Subcutaneous abdominal adipose tissue (tissue), 5 donors: ENCODE results near the gene MAML3.

Source experiments
- H3K27ac ChIP-seq: one replicate; pipeline ENCODE4 v1.7.0; 2013; ENCODE audit warnings: low read depth, mild to moderate bottlenecking, inconsistent platforms, low read length, moderate library complexity
- H3K27me3 ChIP-seq, 5 donors: one replicate each; pipeline ENCODE4 v1.7.0; 2013; ENCODE audit warnings: low read length in 5 of 5, inconsistent platforms in 1 of 5; ENCODE audit not compliant: control insufficient read depth in 5 of 5, insufficient read depth in 4 of 5
- H3K36me3 ChIP-seq, 5 donors: one replicate each; pipeline ENCODE4 v1.7.0; 2013; ENCODE audit warnings: low read length in 5 of 5; ENCODE audit not compliant: control insufficient read depth in 5 of 5, insufficient read depth in 5 of 5
- H3K4me1 ChIP-seq, 5 donors: one replicate each; pipeline ENCODE4 v1.7.0; 2013; ENCODE audit warnings: low read length in 5 of 5, mild to moderate bottlenecking in 3 of 5, moderate library complexity in 1 of 5; ENCODE audit not compliant: control insufficient read depth in 5 of 5, insufficient read depth in 5 of 5
- H3K4me3 ChIP-seq, 5 donors: one replicate each; pipeline ENCODE4 v1.7.0; 2013; ENCODE audit warnings: low read length in 5 of 5, low read depth in 1 of 5
- H3K9ac ChIP-seq, 5 donors: one replicate each; pipeline ENCODE4 v1.7.0; 2013; ENCODE audit warnings: low read length in 5 of 5, mild to moderate bottlenecking in 4 of 5, moderate library complexity in 3 of 5
- H3K9me3 ChIP-seq, 5 donors: one replicate each; pipeline ENCODE4 v1.7.0; 2013; ENCODE audit warnings: low read length in 5 of 5; ENCODE audit not compliant: control insufficient read depth in 5 of 5
- donor health status: healthy.
- donor health status: healthy.
- donor health status: healthy.
- donor health status: healthy.
- donor health status: healthy.

Gene MAML3

GRCh38 chr4:139670775-139671174, 483.2 kb downstream of the MAML3 start:
- Histone ChIP-seq H3K9me3 (no peaks in the 10 kb centered on the region), H3K27me3 (no peaks in the 10 kb centered on the region), H3K4me1 (peaks cover 1 to 46% (median 19%) of the 10 kb centered on the region in 5 donors), H3K36me3 (peaks cover 0 to 12% (median 2%) of the 10 kb centered on the region in 5 donors), H3K9ac (no peak overlapping the region), H3K27ac (no peak overlapping the region), H3K4me3 (no peak overlapping the region)

GRCh38 chr4:139669890-139670289, 484.1 kb downstream of the MAML3 start:
- Histone ChIP-seq H3K36me3 (peaks cover 0 to 12% (median 2%) of the 10 kb centered on the region in 5 donors), H3K4me3 (no peak overlapping the region), H3K9ac (no peak overlapping the region), H3K27ac (no peak overlapping the region), H3K4me1 (peaks cover 4 to 52% (median 26%) of the 10 kb centered on the region in 5 donors), H3K9me3 (no peaks in the 10 kb centered on the region), H3K27me3 (no peaks in the 10 kb centered on the region)

GRCh38 chr4:139669335-139669734, 484.6 kb downstream of the MAML3 start:
- Histone ChIP-seq H3K27me3 (no peaks in the 10 kb centered on the region), H3K4me1 (peaks cover 4 to 55% (median 26%) of the 10 kb centered on the region in 5 donors), H3K9me3 (no peaks in the 10 kb centered on the region), H3K36me3 (peaks cover 0 to 12% (median 2%) of the 10 kb centered on the region in 5 donors), H3K9ac (no peak overlapping the region), H3K27ac (no peak overlapping the region), H3K4me3 (no peak overlapping the region)

GRCh38 chr4:139668658-139669201, 485.3 kb downstream of the MAML3 start:
- H3K36me3 ChIP-seq = peaks cover 0 to 12% (median 2%) of the 10 kb centered on the region in 5 donors
- no peaks in the 10 kb centered on the region for H3K9me3 ChIP-seq
- peaks cover 4 to 56% (median 26%) of the 10 kb centered on the region in 5 donors for H3K4me1 ChIP-seq
- H3K4me3 ChIP-seq = no peak overlapping the region
- no peak overlapping the region for H3K27ac ChIP-seq
- no peak overlapping the region for H3K9ac ChIP-seq
- no peaks in the 10 kb centered on the region for H3K27me3 ChIP-seq

- Histone ChIP-seq H3K9me3 (no peaks in the 10 kb centered on the region), H3K27ac (no peak overlapping the region), H3K4me1 (peaks cover 4 to 56% (median 26%) of the 10 kb centered on the region in 5 donors), H3K36me3 (peaks cover 0 to 11% (median 2%) of the 10 kb centered on the region in 5 donors), H3K9ac (no peak overlapping the region), H3K4me3 (peak overlapping the region in 2 of 5 donors; percentile 0 to 83), H3K27me3 (no peaks in the 10 kb centered on the region)
Measured at GRCh38 chr4:139668036-139668435, 485.9 kb downstream of the MAML3 start.
